PFSK-1 (cell line): ENCODE data around the gene RAD17. TPM values are rescaled to one million over a fixed set of nuclear protein-coding genes. Genes with fewer than 3 reads are reported as not detected.

ENCODE experiments used
- FOXP2 ChIP-seq: optimal IDR thresholded peaks from 2 replicates; pipeline ENCODE3; 2011; ENCODE audit warnings: borderline replicate concordance, control low read depth, inconsistent platforms; ENCODE audit not compliant: insufficient read depth; ENCODE audit errors: extremely low read length, extremely low read depth
- POLR2AphosphoS5 ChIP-seq: IDR thresholded peaks from 2 replicates; pipeline ENCODE4 v1.6.1; 2012; ENCODE audit warnings: low read depth, mild to moderate bottlenecking, control low read depth, low read length, moderate library complexity
- REST ChIP-seq, 2 experiments: IDR thresholded peaks; 2 replicates each; pipeline versions ENCODE4 v1.6.1 to v1.8.0; 2011 to 2012; ENCODE audit warnings: low read depth in 2 of 2, low read length in 2 of 2, control low read depth in 1 of 2, inconsistent platforms in 1 of 2, mild to moderate bottlenecking in 1 of 2, moderate library complexity in 1 of 2; ENCODE audit not compliant: insufficient read depth in 1 of 2
- SIN3A ChIP-seq: IDR thresholded peaks from 2 replicates; pipeline ENCODE4 v1.6.1; 2012; ENCODE audit warnings: mild to moderate bottlenecking, low read length, moderate library complexity, borderline replicate concordance; ENCODE audit not compliant: insufficient read depth
- TAF1 ChIP-seq: IDR thresholded peaks from 2 replicates; pipeline ENCODE4 v1.6.1; 2012; ENCODE audit warnings: low read length, control low read depth, borderline replicate concordance; ENCODE audit not compliant: insufficient read depth
- polyA plus RNA-seq: library from polyadenylated mRNA; unstranded; fragments of >200 nt; gene quantifications from one replicate; pipeline ENCODE4 v1.2.1, GENCODE V29; 2012; ENCODE audit warnings: low read depth, missing spikeins; ENCODE audit not compliant: insufficient read length

RAD17 gene
- polyA plus RNA-seq = 9.9 TPM

- TF ChIP-seq FOXP2 (peak; percentile 47), SIN3A (0 out of 2 replicates have a peak, but pooled peaks have one; percentile 21), POLR2AphosphoS5 (peak; percentile 92), REST (IDR thresholded peaks at IDR 0.05; ENCODE audit: insufficient read depth in 1 of 2, low read depth in 2 of 2, low read length in 2 of 2) (no peak), TAF1 (0 out of 2 replicates have a peak, but pooled peaks have one; percentile 33)
These were observed at the start of gene RAD17, which contains the start of the genes AK6 and TAF9 for GRCh38 chr5:69369340-69370121. TSS of gene RAD17 (plus strand) at chr5:69369818. CDS start at chr5:69372209, 2,391 bp downstream. TSS of gene AK6 (minus strand) at chr5:69369520. CDS start at chr5:69369490, 30 bp downstream. TSS of gene TAF9 (minus strand) at chr5:69369520. CDS start at chr5:69365737, 3,783 bp downstream.

GRCh38 chr5:69326365-69326764 lies 43.3 kb upstream of the RAD17 start:
- TF ChIP-seq POLR2AphosphoS5 (no peak), TAF1 (no peak), SIN3A (no peak), REST (IDR thresholded peaks at IDR 0.05; ENCODE audit: insufficient read depth in 1 of 2, low read depth in 2 of 2, low read length in 2 of 2) (no peak), FOXP2 (no peak)

GRCh38 chr5:69329905-69330489 lies 39.6 kb upstream of the RAD17 start:
- TF ChIP-seq TAF1 (no peak), FOXP2 (no peak), POLR2AphosphoS5 (no peak), SIN3A (no peak), REST (IDR thresholded peaks at IDR 0.05; ENCODE audit: insufficient read depth in 1 of 2, low read depth in 2 of 2, low read length in 2 of 2) (no peak)

GRCh38 chr5:69331528-69332445 lies 37.8 kb upstream of the RAD17 start:
- TF ChIP-seq SIN3A (no peak), FOXP2 (no peak), TAF1 (no peak), REST (IDR thresholded peaks at IDR 0.05; ENCODE audit: insufficient read depth in 1 of 2, low read depth in 2 of 2, low read length in 2 of 2) (no peak), POLR2AphosphoS5 (no peak)
